HG02981 (cell line): ENCODE measurements around the gene TDP1.
"Not testable (repeated sequence)": the region's sequence is repeated elsewhere in the genome, so short reads cannot be mapped to it uniquely, and the experiment has no call there.

Source experiments
- ATAC-seq: cut with Tn5 transposase; IDR thresholded peaks from one replicate; pipeline ENCODE4 v1.9.1; 2021; ENCODE audit warnings: mild to moderate bottlenecking, moderate library complexity; ENCODE audit not compliant: unreplicated experiment

The TDP1 gene

GRCh38 chr14:89987161-89987475 is 31.4 kb downstream of the TDP1 start:
- no peak for ATAC-seq

- ATAC-seq, result no peak
Measured at GRCh38 chr14:89988787-89989186, 33.1 kb downstream of the TDP1 start.

- no peak for ATAC-seq
Measured at GRCh38 chr14:89990218-89990617, 34.5 kb downstream of the TDP1 start.

- ATAC-seq, result no peak
Measured at GRCh38 chr14:89990623-89991275, 35.0 kb downstream of the TDP1 start.

GRCh38 chr14:89992273-89992672 is 36.5 kb downstream of the TDP1 start:
- ATAC-seq, result no peak

GRCh38 chr14:89996963-89997362 is 41.2 kb downstream of the TDP1 start:
- ATAC-seq, result no peak

GRCh38 chr14:90000935-90001334 is 45.2 kb downstream of the TDP1 start:
- ATAC-seq, result no peak

GRCh38 chr14:90003526-90004307 is 48.0 kb downstream of the TDP1 start:
- no peak for ATAC-seq

GRCh38 chr14:90005441-90005840 is 49.7 kb downstream of the TDP1 start:
- ATAC-seq, result no peak

GRCh38 chr14:90005939-90006530 is 50.3 kb downstream of the TDP1 start:
- ATAC-seq, result no peak

- no peak for ATAC-seq
Measured at GRCh38 chr14:90017371-90017770, 61.6 kb downstream of the TDP1 start.

GRCh38 chr14:90019824-90020523 is 64.2 kb downstream of the TDP1 start:
- no peak for ATAC-seq

- no peak for ATAC-seq
Measured at GRCh38 chr14:90023176-90023896, 67.6 kb downstream of the TDP1 start.

GRCh38 chr14:90024910-90025309 is 69.2 kb downstream of the TDP1 start:
- no peak for ATAC-seq

- not testable (repeated sequence) for ATAC-seq
Measured at GRCh38 chr14:90026608-90027007, 70.9 kb downstream of the TDP1 start.

- ATAC-seq, result no peak
Measured at GRCh38 chr14:90027842-90028241, 72.1 kb downstream of the TDP1 start.

- ATAC-seq, result no peak
Measured at GRCh38 chr14:90034156-90034555, 78.4 kb downstream of the TDP1 start.

- no peak for ATAC-seq
Measured at GRCh38 chr14:90034835-90035525, 79.3 kb downstream of the TDP1 start.

GRCh38 chr14:90039253-90040010 is 83.7 kb downstream of the TDP1 start:
- no peak for ATAC-seq

- no peak for ATAC-seq
Measured at GRCh38 chr14:90040411-90040810, 84.7 kb downstream of the TDP1 start.
